Measurements from ENCODE around the gene PNMA8A.

PNMA8A gene

GRCh38 chr19:46471811-46472543 is 614 bp upstream of the PNMA8A start:
- DNase-seq (ENCODE audit: extremely low spot score): no peak
- ChIA-PET POLR2A (interaction anchor here (0.5 kb wide), 1 partner anchor 11 kb away, joined by 4 read pairs; no protein-coding TSS in a partner anchor), CTCF (interaction anchor here (0.8 kb wide), 1 partner anchor 70 kb away, joined by 3 read pairs; no protein-coding TSS in a partner anchor)
- no peak for TF ChIP-seq CTCF (IDR thresholded peaks at IDR 0.05; ENCODE audit: control extremely low read depth, extremely low read depth, low read depth, missing control alignments)

- TF ChIP-seq CTCF (IDR thresholded peaks at IDR 0.05; ENCODE audit: control extremely low read depth, extremely low read depth, low read depth, missing control alignments): no peak
- DNase-seq (ENCODE audit: extremely low spot score): no peak
- CTCF ChIA-PET: interaction anchor here (1.1 kb wide), 1 partner anchor 10 kb away, joined by 3 read pairs; no protein-coding TSS in a partner anchor
- POLR2A ChIA-PET: no interaction called here
Observed at GRCh38 chr19:46470376-46470775, 987 bp downstream of the PNMA8A start.

- POLR2A ChIA-PET: no interaction called here
- TF ChIP-seq CTCF (IDR thresholded peaks at IDR 0.05; ENCODE audit: control extremely low read depth, extremely low read depth, low read depth, missing control alignments): no peak
- CTCF ChIA-PET: no interaction called here
- no peak for DNase-seq (ENCODE audit: extremely low spot score)
Observed at GRCh38 chr19:46469541-46470185, 1.7 kb downstream of the PNMA8A start.

- CTCF ChIA-PET: interaction anchor here (1.0 to 2.4 kb wide), 4 partner anchors 9 to 438 kb away, joined by 3 to 5 read pairs (median 4); no protein-coding TSS in a partner anchor
- DNase-seq (ENCODE audit: extremely low spot score): peak; percentile 65
- POLR2A ChIA-PET: no interaction called here
- no peak for TF ChIP-seq CTCF (IDR thresholded peaks at IDR 0.05; ENCODE audit: control extremely low read depth, extremely low read depth, low read depth, missing control alignments)
Observed at GRCh38 chr19:46466536-46467196, 4.7 kb downstream of the PNMA8A start.

GRCh38 chr19:46463516-46463915 is 7.8 kb downstream of the PNMA8A start:
- no peak for TF ChIP-seq CTCF (IDR thresholded peaks at IDR 0.05; ENCODE audit: control extremely low read depth, extremely low read depth, low read depth, missing control alignments)
- POLR2A ChIA-PET: no interaction called here
- CTCF ChIA-PET: interaction anchor here (1.0 to 1.2 kb wide), 2 partner anchors 11 to 198 kb away, joined by 3 read pairs; no protein-coding TSS in a partner anchor
- no peak for DNase-seq (ENCODE audit: extremely low spot score)

- DNase-seq (ENCODE audit: extremely low spot score): no peak
- no peak for TF ChIP-seq CTCF (IDR thresholded peaks at IDR 0.05; ENCODE audit: control extremely low read depth, extremely low read depth, low read depth, missing control alignments)
- CTCF ChIA-PET: no interaction called here
- POLR2A ChIA-PET: no interaction called here
Observed at GRCh38 chr19:46461537-46461936, 9.8 kb downstream of the PNMA8A start.
